ENCODE measurements around the gene EVI5L.
A peak's percentile ranks its signal among the peaks of the same experiment; 100 is the strongest.

EVI5L gene

GRCh38 chr19:7900931-7901330, 70.9 kb downstream of the EVI5L start:
- FAIRE-seq, result no peak

- FAIRE-seq, result no peak
Measured at GRCh38 chr19:7901337-7901736, 71.3 kb downstream of the EVI5L start.

DNA sequence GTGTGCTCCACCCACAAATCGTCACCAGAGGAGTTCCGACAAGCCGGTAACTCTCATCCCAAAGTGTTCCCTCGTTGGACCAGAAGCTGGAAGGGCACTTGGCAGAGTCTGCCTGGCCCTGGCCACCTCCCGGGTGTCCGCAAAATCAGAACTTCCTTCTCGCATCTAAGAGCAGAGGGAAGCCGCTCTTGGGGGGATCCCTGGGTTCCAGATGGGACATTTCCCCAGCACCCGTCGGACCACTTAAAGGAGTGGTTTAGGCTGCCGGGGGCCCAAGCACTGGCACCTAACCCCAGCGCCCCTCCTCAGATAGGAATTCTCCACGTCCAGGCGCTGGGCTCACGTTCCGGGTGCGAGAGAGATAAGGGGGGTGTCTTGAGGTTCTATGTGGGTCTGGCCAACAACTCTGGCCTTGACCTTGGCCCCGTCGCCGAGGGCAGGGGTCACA, 72.8 kb downstream of the EVI5L start:
- no peak for FAIRE-seq

- FAIRE-seq, result peak; percentile 98
Measured at GRCh38 chr19:7903244-7904073, 73.4 kb downstream of the EVI5L start, which contains the start of gene MAP2K7. MAP2K7 (plus strand) TSS chr19:7903877; CDS start chr19:7903945, 68 bp downstream.

- no peak for FAIRE-seq
Measured at GRCh38 chr19:7904074-7905020, 74.3 kb downstream of the EVI5L start.

GRCh38 chr19:7905268-7905667, 75.2 kb downstream of the EVI5L start:
- no peak for FAIRE-seq

- FAIRE-seq, result no peak
Measured at GRCh38 chr19:7905859-7906258, 75.8 kb downstream of the EVI5L start.

- no peak for FAIRE-seq
Measured at GRCh38 chr19:7907122-7907521, 77.1 kb downstream of the EVI5L start.

DNA sequence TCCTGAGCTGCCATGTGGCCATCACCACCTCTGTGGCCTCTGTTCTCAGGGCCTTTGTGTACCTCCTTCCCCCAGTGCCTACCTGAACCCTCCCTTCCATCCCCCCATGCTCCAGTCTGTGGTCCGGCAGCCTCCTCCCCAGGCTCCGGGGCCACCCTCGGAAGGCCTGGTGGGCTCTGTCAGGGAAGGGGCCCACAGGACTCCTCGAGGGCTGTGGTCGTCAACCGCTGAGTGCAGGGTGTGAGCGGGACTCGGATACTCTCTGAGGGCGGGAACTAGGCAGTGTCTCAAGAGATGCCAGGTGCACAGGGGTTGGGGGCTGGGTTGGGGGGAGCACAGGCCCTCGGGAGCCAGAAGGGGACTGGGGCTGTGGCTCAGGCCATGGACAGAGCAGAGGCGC, 77.5 kb downstream of the EVI5L start:
- FAIRE-seq, result no peak

DNA sequence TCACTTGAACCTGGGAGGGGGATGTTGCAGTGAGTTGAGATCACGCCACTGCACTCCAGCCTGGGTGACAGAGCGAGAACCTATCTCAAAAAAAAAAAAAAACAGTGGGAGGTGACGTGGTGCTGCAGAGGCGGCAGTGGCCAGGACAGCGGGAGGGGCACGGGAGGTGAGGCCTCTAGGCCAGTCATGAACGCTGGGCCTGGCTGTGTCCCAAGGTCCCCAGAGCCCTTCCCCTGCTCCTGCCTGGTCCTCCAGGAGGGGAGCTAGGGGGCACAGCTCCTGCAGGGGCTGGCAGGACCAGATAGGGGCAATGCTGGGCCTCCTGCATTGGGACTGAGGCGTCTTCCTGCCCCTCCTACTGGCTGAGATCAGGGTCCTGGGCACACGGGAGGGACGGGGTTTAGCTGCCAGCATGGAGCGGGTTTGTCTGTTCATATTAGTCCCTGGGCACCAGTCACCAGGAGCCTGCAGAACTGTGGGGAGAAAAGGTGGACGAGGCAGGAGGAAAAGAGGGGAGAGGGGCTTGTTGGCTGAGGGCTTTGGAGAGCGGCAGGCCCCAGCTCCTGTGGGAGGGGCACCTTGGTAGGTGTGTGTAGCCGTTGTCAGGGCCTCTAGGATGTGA, 78.2 kb downstream of the EVI5L start:
- no peak for FAIRE-seq

GRCh38 chr19:7908742-7909461, 78.9 kb downstream of the EVI5L start:
- no peak for FAIRE-seq

DNA sequence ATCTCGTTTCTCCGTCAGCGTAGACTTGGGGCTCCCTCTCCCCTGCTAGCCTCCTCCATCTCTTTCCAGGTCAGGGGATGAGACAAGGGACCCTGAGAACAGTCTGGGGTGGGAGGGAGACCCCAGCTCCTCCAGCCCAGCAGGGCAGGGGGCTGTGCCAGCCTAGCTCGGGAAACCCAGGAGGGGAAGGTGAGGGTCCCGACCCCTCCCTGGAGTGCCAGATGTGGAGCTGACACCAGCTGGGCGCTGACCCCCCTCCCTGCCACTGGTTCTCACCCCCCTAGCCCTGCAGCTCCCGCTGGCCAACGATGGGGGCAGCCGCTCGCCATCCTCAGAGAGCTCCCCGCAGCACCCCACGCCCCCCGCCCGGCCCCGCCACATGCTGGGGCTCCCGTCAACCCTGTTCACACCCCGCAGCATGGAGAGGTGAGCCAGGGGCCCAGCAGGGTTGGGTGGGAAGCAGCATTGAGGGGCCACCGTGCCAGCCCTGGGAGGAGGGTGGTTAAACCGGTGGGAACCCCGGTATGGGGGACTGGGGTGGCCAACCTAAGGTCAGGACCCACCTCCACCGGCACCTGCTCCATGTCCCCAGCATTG, 79.6 kb downstream of the EVI5L start:
- FAIRE-seq, result no peak

DNA sequence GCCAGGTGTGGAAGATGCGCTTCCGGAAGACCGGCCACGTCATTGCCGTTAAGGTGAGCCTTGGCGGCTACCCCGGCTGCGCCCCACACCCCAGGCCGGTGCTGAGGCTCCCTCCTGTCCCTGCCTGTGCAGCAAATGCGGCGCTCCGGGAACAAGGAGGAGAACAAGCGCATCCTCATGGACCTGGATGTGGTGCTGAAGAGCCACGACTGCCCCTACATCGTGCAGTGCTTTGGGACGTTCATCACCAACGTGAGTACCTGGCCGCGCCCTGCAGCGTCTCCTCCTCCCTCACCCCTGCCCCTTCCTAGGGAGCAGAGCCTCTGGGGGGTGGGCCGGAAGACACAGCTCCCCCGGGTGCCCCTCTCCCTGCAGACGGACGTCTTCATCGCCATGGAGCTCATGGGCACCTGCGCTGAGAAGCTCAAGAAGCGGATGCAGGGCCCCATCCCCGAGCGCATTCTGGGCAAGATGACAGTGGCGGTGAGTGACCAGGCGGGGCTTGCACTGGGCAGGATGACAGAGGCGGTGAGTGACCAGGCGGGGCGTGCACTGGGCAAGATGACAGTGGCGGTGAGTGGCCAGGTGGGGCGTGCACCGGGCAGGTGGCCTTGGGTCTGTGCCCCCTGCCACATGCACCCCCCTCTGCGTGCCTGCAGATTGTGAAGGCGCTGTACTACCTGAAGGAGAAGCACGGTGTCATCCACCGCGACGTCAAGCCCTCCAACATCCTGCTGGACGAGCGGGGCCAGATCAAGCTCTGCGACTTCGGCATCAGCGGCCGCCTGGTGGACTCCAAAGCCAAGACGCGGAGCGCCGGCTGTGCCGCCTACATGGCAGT, 80.5 kb downstream of the EVI5L start:
- FAIRE-seq, result no peak

DNA sequence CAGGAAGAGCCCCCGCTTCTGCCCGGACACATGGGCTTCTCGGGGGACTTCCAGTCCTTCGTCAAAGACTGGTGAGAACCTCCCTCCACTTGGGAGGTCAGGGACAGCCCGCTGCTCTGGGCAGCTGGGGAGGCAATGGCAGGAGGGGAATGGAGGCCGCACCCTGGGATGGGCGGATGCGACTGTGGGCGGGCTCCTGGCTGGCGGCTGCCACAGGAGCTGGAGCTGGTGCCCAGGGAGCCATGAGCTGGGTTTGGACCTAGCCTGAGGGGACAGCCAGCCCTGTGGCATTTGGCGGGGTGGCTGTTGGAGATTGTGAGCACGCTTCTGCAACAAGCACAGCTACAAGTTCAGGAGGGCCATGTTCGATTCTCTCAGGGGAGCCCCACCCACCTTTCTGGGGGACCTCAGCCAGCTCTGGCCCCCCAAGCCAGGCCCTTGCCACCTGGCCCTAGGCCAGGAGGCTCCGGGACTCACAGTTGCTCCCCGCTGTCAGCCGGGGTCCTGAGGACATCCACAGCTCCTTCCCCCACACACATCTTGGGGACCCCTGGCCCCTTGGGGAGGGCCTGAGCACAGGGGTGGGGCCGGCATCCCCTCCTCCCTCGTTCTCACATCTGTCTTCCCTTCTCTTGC, 81.6 kb downstream of the EVI5L start:
- FAIRE-seq, result no peak

- no peak for FAIRE-seq
Measured at GRCh38 chr19:7912144-7912696, 82.2 kb downstream of the EVI5L start.

- FAIRE-seq, result no peak
Measured at GRCh38 chr19:7912697-7913564, 82.9 kb downstream of the EVI5L start.

GRCh38 chr19:7913652-7914051, 83.6 kb downstream of the EVI5L start:
- no peak for FAIRE-seq

- no peak for FAIRE-seq
Measured at GRCh38 chr19:7914099-7914498, 84.1 kb downstream of the EVI5L start.
